GM19463 (cell line): ENCODE measurements around the gene WDR45.
"Not testable (repeated sequence)": the region's sequence is repeated elsewhere in the genome, so short reads cannot be mapped to it uniquely, and the experiment has no call there.

ENCODE experiments used
- ATAC-seq: cut with Tn5 transposase; IDR thresholded peaks from one replicate; pipeline ENCODE4 v1.9.1; 2021; ENCODE audit warnings: mild to moderate bottlenecking, moderate library complexity; ENCODE audit not compliant: unreplicated experiment

WDR45 gene

DNA sequence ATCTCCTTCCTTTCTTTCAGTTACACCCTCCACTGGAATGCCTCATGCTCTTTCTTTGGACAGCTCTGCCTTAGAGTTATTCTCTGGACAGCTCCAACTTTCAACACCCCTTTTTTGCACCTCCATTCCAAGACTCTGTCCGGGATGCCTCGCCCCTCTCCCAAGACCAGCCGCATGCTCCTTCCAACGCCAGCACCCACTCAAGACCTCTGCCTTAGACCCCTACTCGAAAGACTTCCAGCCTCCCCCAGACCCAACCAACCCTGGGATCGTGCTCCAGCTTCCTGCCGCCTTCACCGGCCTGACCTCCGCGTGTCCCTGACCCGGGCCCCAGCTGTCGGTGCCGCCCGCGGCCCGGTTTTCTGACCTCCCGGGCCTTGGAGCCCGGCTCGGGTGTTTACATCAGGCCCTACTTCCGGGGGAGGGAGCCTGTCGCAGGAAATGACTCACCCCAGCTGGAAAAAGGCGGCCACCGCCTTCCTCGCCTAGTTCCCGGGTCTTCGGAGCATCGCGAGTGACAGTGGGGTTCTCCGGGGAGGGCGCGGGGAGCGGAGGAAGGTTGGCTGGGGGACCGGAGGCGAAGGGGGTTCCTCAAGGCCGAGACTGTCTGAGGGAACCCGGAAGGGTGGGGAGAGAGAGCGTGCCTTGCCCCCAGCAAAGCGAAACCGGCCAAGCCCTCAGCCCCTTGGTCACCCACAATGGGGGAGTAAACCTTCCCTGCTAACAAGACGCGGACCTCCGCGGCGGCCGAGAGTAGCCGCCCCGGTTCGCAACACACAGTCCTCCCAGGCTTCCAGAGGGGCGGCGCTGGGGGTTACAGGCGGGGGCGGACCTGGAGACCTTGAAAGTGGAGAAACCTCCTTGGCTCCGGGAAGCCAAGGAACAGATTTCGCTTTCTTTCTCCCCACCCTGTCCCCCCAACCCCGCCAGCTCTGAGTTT is at the start of gene WDR45:
WDR45 (minus strand) TSS at position 399 of the 940 bp plus-strand sequence. CDS start 1,792 bp downstream, outside the sequence.
- peak; percentile 75 for ATAC-seq

DNA sequence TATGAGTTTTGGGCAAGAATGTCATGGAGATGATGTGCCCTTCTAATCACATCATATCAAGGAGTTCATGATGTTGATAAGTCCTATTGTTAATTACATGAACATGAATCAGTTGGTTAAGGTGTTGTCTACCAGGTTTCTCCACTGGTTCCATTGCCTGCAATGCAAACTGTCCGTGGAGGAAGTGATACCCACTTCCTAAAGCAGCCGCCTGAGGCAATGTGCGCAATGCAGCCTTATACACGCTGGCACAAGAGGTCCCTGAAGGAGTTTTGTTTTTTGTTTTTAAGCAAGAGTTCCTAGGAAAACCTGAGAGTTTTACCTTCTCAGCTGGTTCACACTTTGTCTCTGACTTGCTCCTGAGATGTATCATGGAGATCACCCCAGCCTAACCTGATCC is 49.7 kb upstream of the WDR45 start:
- no peak for ATAC-seq

DNA sequence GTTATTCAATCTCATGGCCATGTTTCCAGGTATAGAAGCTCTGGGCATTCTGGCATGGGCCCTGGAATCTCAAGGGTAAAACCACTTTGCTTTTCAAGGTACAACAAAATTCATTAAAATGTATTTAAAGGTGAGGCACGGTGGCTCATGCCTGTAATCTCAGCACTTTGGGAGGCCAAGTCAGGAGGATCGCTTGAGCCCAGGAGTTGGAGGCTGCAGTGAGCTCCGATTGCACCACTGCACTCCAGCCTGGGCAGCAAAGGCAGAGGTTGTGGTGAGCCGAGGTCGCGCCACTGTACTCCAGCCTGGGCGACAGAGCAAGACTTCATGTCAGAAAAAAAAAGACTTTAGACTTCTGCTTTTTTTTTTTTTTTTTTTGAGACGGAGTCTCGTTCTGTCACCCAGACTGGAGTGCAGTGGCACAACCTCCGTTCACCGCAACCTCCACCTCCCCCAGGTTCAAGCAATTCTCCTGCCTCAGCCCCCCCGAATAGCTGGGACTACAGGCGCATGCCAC is 48.1 kb upstream of the WDR45 start:
- not testable (repeated sequence) for ATAC-seq

DNA sequence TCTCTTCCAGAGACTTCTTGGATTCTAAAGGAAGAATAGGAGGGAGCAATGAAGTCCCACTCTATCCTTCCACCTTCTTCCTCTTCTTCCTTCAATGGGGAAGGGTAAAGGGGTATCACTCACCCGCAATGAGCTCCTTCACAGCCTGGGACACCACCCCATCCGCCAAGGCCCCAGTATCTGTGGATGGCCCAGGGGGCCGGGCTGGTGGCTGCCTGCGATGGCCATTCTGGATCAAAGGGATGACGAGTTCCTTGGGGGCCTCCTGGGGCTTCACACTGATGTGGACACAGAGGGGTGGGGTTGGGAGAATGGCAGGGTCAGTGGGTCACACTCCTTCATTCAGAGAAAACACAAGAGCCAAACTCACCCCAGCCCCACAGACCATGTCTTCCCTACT is 42.8 kb upstream of the WDR45 start:
- ATAC-seq, result no peak

DNA sequence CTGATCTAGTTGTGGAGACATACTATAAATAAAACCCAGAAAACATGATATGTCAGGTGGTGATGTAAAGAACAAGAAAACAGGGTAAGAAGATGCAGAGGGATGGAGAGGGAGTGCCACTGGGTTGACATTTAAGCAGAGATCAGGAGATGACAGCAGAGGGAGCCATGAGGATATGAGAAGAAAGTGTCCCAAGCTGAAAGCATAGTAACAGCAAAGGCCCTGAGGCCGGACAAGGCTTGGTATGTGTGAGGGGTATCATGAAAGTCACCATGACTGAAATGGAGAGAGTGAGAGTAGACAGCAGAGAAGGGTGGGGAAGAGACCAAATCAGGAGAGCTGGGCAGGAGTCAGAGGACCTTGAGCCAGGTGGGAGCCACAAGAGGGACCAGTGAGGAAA is 40.4 kb upstream of the WDR45 start:
- ATAC-seq, result no peak

DNA sequence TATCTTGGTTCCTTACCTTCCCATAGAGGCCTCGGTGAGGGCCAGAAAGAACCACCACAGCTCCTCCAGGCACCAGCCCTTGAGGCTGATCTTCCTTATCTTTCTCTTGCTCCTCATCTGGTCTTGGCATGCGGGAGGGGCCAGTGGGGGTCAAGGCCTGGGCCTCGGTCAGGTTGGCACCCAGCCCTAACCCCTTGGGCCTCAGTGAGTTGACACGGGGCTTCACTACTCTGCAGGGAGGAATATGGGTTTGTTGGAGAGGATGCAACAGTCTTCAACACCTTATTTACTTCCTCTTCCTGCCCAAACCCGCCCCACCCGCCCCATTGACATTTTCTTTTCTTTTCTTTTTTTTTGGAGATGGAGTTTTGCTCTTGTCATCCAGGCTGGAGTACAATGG is 37.9 kb upstream of the WDR45 start:
- ATAC-seq, result no peak

DNA sequence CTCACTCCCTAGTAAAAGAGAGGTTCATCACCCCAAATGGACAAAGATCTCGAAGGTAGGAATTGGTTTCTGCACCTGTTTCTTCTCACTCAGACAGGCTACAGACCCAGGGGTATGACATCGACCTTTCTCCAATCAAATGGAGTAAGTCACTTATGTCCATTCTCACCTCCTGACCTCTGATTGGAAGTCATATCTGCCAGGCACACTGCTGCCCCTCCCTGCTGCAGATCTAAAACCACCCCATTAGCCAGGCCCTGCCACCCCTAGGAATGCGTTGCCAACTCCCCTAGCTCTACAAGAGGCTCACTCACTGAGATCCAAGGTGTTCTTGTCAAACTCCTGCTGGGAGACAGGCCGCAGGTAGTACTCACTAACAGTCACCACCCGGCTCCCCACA is 37.0 kb upstream of the WDR45 start:
- no peak for ATAC-seq

DNA sequence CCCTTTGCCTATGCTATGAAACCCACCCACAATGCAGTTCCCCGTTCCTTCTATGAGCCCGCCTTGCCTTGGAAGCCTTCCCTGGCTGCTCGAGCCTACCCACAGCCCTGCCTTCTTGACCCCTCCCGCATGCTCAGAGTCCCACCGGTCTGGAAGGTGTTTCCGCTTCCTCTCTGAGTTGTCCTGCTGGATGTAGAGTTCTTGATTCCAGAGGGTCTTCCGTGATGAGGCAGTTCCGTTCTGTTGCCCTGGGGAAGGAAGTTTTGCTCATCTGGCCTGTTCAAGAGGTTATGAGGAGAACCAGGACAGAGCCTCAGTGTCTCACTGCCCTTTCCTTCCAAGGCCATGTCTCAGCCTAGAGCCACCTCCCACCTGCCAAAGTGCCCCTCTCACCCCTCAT is 36.4 kb upstream of the WDR45 start:
- ATAC-seq, result no peak

DNA sequence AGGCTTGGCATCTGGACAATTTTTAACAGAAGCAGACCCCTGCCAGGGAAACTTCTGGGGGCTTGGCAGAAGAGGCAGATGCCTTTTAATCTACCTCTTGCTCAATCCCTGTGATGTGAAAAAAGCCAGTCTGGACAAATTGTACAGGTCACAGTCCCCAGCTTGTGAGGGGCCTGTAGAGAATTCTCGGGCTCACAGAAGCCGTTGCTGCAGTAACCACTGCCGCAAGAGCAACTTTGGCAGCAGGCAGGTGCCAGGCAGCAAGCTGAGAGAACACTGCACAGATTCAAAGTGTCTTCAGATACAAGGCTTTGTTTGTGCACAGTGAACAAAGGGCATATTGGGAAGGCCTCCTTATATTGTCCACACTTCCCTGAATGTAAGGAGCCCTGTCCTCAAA is 32.1 kb upstream of the WDR45 start:
- ATAC-seq, result no peak

DNA sequence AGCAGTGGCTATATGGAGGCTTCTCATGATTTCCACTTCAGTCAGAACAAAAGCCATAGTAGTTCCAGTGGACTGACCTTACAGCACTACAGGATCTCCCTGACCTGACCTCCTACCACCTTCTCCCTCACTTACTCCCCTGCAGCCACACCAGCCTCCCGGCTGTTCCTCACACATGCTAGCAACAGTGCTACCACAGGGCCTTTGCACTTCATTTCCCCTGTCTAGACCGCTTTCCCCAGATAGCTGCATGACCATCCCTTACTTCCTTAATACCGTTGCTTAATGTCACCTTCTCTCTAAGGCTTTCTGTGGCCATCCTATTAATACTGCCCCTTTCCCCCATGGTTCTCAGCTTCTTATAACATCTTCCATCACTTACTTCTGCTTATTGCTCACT is 30.7 kb upstream of the WDR45 start:
- no peak for ATAC-seq

DNA sequence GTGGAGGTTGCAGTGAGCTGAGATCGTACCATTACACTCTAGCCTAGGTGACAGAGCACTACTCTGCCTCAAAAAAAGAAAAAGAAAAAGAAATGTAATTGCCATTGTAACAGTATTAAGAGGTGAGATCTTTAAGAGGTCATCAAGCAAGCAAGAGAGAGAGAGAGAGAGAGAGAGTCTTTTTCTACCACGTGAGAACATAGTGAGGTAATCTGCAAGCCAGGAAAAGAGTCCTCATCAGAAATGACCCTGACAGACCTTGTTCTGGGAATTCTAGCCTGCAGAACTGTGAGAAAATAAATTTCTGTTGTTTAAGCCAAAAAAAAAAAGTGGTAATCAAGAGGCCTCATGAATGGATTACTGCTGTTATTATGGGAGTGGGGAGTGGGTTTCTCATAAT is 29.0 kb upstream of the WDR45 start:
- ATAC-seq, result no peak

DNA sequence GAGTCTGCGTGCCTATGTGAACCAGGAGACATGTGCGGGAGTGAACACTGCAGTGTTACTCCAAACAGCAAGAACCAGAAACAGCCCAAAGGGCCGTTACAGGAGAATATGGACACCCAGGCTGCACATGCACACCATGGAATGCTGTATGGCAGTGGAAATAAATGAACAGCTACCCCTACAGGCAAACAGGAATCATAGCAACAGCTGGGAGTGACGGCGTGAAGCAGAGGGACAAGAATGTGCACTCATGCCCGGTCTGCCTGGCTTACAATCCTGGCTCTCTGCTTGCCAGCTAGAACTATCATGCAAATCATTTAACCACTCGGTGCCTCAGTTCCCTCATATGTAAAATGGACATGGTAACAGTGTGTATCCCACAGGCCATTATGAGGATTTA is 27.2 kb upstream of the WDR45 start:
- ATAC-seq, result no peak

DNA sequence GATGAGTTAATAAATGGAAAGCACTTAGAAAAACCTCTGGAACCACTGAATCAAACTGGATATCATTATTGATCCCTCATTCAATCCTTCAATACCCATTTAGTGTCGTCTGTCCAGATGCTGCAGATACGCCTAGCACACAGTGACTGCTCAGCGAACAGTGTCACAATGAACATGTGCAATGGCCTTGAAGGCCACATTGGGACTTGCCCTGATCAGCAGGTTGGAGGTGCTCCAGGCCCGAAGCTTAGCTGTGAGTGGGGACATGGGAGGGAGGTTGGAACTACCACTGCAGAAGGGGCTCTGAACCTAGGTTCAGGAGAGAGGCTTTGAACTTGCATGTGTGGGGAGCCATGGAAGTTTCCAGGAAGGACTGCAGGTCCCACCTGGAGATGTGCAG is 26.6 kb upstream of the WDR45 start:
- ATAC-seq, result no peak

DNA sequence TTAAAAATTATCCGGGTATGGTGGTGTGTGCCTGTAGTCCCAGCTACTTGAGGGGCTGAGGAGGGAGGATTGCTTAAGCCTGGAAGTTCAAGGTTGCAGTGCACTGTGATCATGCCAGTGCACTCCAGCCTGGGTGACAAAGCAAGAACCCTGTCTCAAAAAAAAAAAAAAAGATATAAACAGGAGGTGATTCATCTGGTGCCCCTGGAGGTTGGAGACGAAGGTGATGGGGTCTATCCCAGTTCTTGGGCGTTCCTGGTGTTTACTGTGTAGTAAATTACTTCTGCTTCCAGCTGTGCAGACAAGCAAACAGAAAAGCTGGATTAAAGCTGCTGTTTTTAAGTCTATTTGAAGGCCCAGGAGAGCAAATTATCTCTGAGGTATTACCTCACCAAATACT is 23.9 kb upstream of the WDR45 start:
- ATAC-seq, result no peak

DNA sequence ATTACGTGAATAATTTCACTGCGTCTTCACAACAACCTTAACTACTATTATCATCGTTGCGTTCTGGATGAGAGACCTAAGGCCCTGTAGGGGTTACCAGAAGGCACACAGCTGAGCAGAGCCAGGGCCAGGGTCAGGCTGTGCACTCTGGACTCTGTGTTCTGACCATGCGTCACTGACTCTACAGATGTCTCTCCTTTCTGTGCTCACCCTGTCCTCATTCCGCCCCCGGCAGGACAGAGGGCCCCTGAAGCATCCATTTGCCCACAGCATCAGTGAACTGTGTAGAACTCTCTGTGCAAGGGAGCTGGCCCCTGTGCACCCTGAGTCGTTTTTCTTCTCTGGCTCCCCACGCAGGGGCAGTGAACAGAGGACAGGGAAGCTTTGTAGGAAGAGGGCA is 22.5 kb upstream of the WDR45 start:
- ATAC-seq, result no peak

DNA sequence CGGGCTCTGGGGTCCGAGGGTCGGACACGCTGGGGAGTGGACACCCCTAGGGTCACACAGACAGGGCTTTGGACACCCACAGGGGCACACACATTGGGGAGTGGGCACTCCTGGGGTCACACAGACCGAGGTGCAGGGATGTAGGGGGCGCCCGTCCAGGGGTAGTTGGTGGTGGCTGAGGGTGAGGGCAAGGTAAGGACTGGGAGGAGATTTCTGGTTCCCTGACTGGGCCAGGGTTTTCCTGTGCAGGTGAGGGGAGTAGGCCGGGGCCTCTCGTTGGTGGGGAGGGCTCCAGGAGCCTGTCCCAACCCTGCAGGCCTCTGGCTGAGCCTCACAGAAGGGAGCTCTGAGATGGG is 21.9 kb upstream of the WDR45 start:
- ATAC-seq, result no peak

DNA sequence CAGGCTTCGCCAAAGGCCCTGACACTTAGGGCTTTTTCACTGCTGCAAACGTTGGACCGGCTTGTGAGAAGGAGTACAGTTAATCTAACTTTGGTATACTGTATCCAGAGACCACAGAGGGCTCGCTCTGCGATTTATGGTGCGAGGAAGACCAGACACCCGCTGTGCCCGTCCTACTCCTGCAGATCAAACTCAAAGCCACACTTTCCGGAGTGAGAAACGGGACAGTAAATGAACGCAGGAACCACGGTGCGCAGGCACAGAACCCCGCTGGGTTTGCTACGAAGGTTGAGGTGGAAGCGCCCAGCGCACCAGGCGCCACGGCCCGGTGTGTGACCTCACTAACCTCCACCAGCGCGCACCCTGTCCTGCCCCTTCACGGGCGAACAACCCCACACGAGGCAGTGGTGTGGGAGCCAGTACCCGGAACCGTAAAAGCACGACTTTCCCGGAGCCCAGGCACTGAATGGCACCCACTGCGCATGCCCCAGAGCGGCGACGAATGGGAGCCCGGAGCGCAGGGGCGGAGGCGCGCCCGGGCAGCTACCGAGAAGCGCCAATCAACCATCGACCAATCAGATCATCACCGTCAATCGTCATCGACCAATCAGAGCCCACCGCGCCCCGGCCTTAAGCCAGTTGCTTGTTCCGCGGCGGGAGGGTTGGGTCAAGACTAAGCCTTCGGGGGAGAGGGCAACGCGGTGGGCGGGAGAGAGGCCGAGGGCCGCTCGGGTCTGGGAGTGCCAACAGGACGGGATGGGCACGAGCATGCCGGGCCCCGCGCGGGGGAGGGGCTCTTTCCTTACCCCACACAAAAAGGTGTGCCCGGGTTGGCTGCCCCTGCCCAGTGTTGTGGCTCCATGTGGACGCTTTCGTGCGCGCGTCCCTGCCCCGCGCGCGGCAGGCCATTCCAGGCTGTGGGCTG is 21.3 kb upstream of the WDR45 start:
- ATAC-seq, result peak; percentile 92

DNA sequence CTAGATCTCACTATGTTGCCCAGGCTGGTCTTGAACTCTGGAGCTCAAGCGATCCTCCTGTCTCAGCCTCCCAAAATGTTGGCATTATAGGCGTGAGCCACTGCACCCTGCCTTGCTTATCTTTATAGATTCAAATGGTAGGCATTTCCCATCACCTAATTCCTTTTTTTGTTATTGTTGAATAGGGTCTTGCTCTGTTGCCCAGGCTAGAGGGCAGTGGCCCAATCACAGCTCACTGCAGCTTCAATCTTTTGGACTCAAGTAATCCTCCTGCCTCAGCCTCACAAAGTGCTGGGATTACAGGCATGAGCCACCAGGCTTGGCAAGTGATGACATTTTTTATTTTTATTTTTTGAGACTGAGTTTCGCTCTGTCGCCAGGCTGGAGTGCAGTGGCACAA is 16.7 kb upstream of the WDR45 start:
- ATAC-seq, result no peak

DNA sequence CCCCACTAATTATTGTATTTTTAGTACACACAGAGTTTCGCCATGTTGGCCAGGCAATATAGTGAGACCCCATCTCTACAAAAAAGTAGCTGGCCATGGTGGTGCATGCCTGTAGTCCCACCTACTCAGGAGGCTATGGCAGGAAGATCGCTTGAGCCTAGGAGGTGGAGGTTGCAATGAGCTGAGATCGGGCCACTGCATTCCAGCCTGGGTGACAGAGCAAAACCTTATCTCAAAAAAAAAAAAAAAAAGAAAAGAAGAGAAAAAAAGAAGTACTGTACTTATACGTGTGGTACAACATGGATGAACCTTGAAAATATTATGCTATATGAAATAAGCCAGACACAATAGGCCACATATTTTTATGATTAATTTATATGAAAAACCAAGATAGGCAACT is 9.9 kb upstream of the WDR45 start:
- no peak for ATAC-seq

DNA sequence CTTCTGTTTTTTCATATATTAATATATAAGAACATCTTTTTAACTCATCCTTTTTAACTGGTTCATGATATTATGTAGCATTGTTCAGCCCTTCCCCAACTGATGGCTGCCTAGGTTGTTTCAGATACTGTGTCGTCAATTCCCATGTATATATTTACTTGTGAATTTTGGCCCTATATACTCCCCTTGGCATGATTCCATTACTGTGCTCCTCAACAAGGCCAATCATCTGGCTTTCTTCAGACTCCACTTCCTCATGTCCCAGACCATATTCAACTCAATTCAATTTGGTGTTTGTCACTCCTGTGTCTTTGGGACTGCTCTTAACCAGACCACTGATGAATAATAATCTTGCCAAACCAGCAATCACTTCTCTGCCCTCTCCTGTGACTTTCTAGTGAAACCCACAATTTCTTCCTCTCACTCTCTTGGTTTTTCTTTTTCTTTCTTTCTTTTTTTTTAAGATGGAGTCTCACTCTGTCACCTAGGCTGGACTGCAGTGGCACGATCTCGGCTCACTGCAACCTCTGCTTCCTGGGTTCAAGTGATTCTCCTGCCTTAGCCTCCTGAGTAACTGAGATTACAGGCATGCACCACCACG is 2.7 kb upstream of the WDR45 start:
- no peak for ATAC-seq

DNA sequence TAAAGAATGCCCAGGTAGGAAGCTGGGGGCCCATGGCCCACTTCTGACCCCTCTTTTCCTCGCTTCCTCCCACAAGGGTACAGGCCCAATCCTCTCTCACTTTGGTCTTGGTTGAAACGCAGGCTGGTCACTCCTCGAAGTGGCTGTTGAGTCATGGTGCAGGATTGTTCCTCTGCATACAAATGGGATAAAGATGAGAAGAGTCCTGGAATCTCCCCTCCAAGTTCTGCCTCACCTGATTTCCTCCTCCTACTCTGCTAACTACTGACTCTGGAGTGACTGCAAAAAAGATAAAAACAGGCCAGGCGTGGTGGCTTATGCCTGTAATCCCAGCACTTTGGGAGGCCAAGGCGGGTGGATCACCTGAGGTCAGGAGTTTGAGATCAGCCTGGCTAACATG is 1.7 kb downstream of the WDR45 start:
- no peak for ATAC-seq
